Brain microvascular endothelial cell (primary cell): ENCODE measurements around the gene TMEM178B.
"Not testable (repeated sequence)": the region's sequence is repeated elsewhere in the genome, so short reads cannot be mapped to it uniquely, and the experiment has no call there.

ENCODE experiments used
- DNase-seq: peaks from one replicate; pipeline ENCODE4 v3.0.0-alpha.2; 2020
- H3K27ac ChIP-seq: fragments of 250-450 bp; sonication (Bioruptor Pico); 2 replicates; pipeline ENCODE4 v1.5.1; 2020; ENCODE audit warnings: mild to moderate bottlenecking, moderate library complexity
- H3K27me3 ChIP-seq: fragments of 250-450 bp; sonication (Bioruptor Pico); replicated peaks from 2 replicates; pipeline ENCODE4 v1.5.1; 2020; ENCODE audit warnings: mild to moderate bottlenecking
- H3K36me3 ChIP-seq: fragments of 250-450 bp; sonication (Bioruptor Pico); replicated peaks from 2 replicates; pipeline ENCODE4 v1.5.1; 2020; ENCODE audit warnings: mild to moderate bottlenecking
- H3K4me3 ChIP-seq: 2 replicates; pipeline ENCODE4 v1.5.1; 2011; ENCODE audit warnings: low read depth, mild to moderate bottlenecking, control low read depth, low read length, moderate library complexity
- CTCF ChIP-seq: IDR thresholded peaks from 2 replicates; pipeline ENCODE4 v1.5.1; 2011; ENCODE audit warnings: low read depth, mild to moderate bottlenecking, moderate library complexity, low read length, control low read depth, inconsistent platforms; ENCODE audit errors: missing control alignments
- in situ Hi-C: cut with HindIII; loops from 2 replicates; pipeline ENCODE4 v1.10.0; 2017; ENCODE audit warnings: low sequenced_read_pairs, low pct_ligation_motif_present

TMEM178B gene

GRCh38 chr7:141381794-141382427 is 308.0 kb downstream of the TMEM178B start:
- TF ChIP-seq CTCF: no peak
- no peak overlapping the region for H3K4me3 ChIP-seq
- in situ Hi-C loops: no loop called here
- DNase-seq: no peak
- H3K36me3 ChIP-seq: no peaks in the 10 kb centered on the region
- no peak overlapping the region for H3K27ac ChIP-seq
- H3K27me3 ChIP-seq: no peaks in the 10 kb centered on the region

- H3K27ac ChIP-seq, H3K4me3 ChIP-seq, in situ Hi-C loops, DNase-seq, H3K36me3 ChIP-seq, H3K27me3 ChIP-seq: not testable (repeated sequence)
Measured at GRCh38 chr7:141383356-141383755, 309.5 kb downstream of the TMEM178B start.

GRCh38 chr7:141386881-141387280 is 313.0 kb downstream of the TMEM178B start:
- in situ Hi-C loops: no loop called here
- Histone ChIP-seq H3K27ac (no peak overlapping the region), H3K36me3 (no peaks in the 10 kb centered on the region), H3K27me3 (no peaks in the 10 kb centered on the region), H3K4me3 (no peak overlapping the region)
- no peak for TF ChIP-seq CTCF
- DNase-seq: no peak

GRCh38 chr7:141387521-141388217 is 313.8 kb downstream of the TMEM178B start:
- H3K27ac ChIP-seq: no peak overlapping the region
- H3K27me3 ChIP-seq: no peaks in the 10 kb centered on the region
- no peak overlapping the region for H3K4me3 ChIP-seq
- H3K36me3 ChIP-seq: no peaks in the 10 kb centered on the region
- in situ Hi-C loops: no loop called here
- no peak for TF ChIP-seq CTCF
- no peak for DNase-seq

GRCh38 chr7:141389140-141389796 is 315.4 kb downstream of the TMEM178B start:
- no peak overlapping the region for H3K27ac ChIP-seq
- no peak for TF ChIP-seq CTCF
- in situ Hi-C loops: no loop called here
- no peaks in the 10 kb centered on the region for H3K36me3 ChIP-seq
- no peak for DNase-seq
- H3K4me3 ChIP-seq: no peak overlapping the region
- no peaks in the 10 kb centered on the region for H3K27me3 ChIP-seq

GRCh38 chr7:141390339-141390738 is 316.5 kb downstream of the TMEM178B start:
- H3K4me3 ChIP-seq: no peak overlapping the region
- H3K36me3 ChIP-seq: no peaks in the 10 kb centered on the region
- H3K27ac ChIP-seq: no peak overlapping the region
- no peak for TF ChIP-seq CTCF
- H3K27me3 ChIP-seq: no peaks in the 10 kb centered on the region
- in situ Hi-C loops: no loop called here
- DNase-seq: no peak
